ENCODE data around the gene TTLL9.
A peak's percentile ranks its signal among the peaks of the same experiment; 100 is the strongest.

The TTLL9 gene

GRCh38 chr20:31860390-31861134 lies 9.9 kb upstream of the TTLL9 start:
- Mint-ChIP-seq H3K27me3 (ENCODE audit: low read depth) (peaks cover 51% of the 10 kb centered on the region), H3K27ac (no peak overlapping the region), H3K36me3 (ENCODE audit: low read depth) (no peaks in the 10 kb centered on the region), H3K4me1 (ENCODE audit: low read depth) (peaks cover 7% of the 10 kb centered on the region), H3K4me3 (no peak overlapping the region), H3K9me3 (no peaks in the 10 kb centered on the region)

DNA sequence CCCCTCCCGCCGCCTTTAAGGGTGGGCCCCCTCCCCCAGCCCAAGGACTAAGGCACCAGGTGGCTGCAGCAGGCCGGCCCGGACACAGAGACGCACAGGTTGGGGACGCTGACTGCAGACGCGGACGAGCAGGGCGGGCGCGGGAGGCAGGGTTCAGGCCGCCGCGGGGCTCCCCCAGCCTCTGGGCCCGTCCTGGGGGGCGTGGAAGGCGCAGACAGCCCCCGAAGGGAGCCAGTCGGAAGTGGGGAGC lies 9.4 kb upstream of the TTLL9 start:
- H3K27ac Mint-ChIP-seq: no peak overlapping the region
- H3K4me1 Mint-ChIP-seq (ENCODE audit: low read depth): peaks cover 7% of the 10 kb centered on the region
- no peaks in the 10 kb centered on the region for H3K36me3 Mint-ChIP-seq (ENCODE audit: low read depth)
- peaks cover 51% of the 10 kb centered on the region for H3K27me3 Mint-ChIP-seq (ENCODE audit: low read depth)
- no peak overlapping the region for H3K4me3 Mint-ChIP-seq
- H3K9me3 Mint-ChIP-seq: no peaks in the 10 kb centered on the region

GRCh38 chr20:31861385-31862156 lies 8.9 kb upstream of the TTLL9 start:
- no peaks in the 10 kb centered on the region for H3K36me3 Mint-ChIP-seq (ENCODE audit: low read depth)
- H3K4me3 Mint-ChIP-seq: peak overlapping the region; percentile 49
- peaks cover 7% of the 10 kb centered on the region for H3K4me1 Mint-ChIP-seq (ENCODE audit: low read depth)
- H3K27me3 Mint-ChIP-seq (ENCODE audit: low read depth): peaks cover 51% of the 10 kb centered on the region
- no peaks in the 10 kb centered on the region for H3K9me3 Mint-ChIP-seq
- no peak overlapping the region for H3K27ac Mint-ChIP-seq

DNA sequence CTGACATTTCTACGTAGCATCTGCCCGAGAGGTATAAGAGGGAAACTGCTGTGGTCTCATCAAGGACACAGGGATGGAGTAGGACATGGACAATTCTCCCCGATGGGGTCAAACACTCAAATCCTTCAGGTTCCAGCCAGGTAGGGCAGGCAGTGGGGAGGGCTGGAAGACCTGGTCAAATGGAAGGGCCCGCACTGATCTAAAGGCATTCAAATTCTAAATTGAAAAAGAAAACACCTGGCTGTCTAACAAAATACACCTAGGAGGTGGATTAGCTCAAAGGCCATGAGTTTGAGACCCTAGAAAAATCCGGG lies 8.3 kb upstream of the TTLL9 start:
- H3K4me1 Mint-ChIP-seq (ENCODE audit: low read depth): peaks cover 7% of the 10 kb centered on the region
- peaks cover 51% of the 10 kb centered on the region for H3K27me3 Mint-ChIP-seq (ENCODE audit: low read depth)
- no peak overlapping the region for H3K27ac Mint-ChIP-seq
- H3K9me3 Mint-ChIP-seq: no peaks in the 10 kb centered on the region
- H3K4me3 Mint-ChIP-seq: peak overlapping the region; percentile 49
- H3K36me3 Mint-ChIP-seq (ENCODE audit: low read depth): no peaks in the 10 kb centered on the region

GRCh38 chr20:31862506-31862905 lies 7.9 kb upstream of the TTLL9 start:
- Mint-ChIP-seq H3K4me3 (no peak overlapping the region), H3K36me3 (ENCODE audit: low read depth) (no peaks in the 10 kb centered on the region), H3K27me3 (ENCODE audit: low read depth) (peaks cover 49% of the 10 kb centered on the region), H3K27ac (no peak overlapping the region), H3K4me1 (ENCODE audit: low read depth) (peaks cover 7% of the 10 kb centered on the region), H3K9me3 (no peaks in the 10 kb centered on the region)

GRCh38 chr20:31863296-31864085 lies 6.9 kb upstream of the TTLL9 start:
- Mint-ChIP-seq H3K4me3 (no peak overlapping the region), H3K27ac (no peak overlapping the region), H3K36me3 (ENCODE audit: low read depth) (no peaks in the 10 kb centered on the region), H3K9me3 (no peaks in the 10 kb centered on the region), H3K27me3 (ENCODE audit: low read depth) (peaks cover 53% of the 10 kb centered on the region), H3K4me1 (ENCODE audit: low read depth) (peaks cover 6% of the 10 kb centered on the region)

GRCh38 chr20:31864521-31865400 lies 5.7 kb upstream of the TTLL9 start:
- H3K27ac Mint-ChIP-seq: no peak overlapping the region
- H3K9me3 Mint-ChIP-seq: no peaks in the 10 kb centered on the region
- H3K4me3 Mint-ChIP-seq: no peak overlapping the region

GRCh38 chr20:31866221-31866620 lies 4.2 kb upstream of the TTLL9 start:
- H3K27me3 Mint-ChIP-seq (ENCODE audit: low read depth): peaks cover 52% of the 10 kb centered on the region
- no peak overlapping the region for H3K4me3 Mint-ChIP-seq
- peaks cover 11% of the 10 kb centered on the region for H3K4me1 Mint-ChIP-seq (ENCODE audit: low read depth)
- H3K27ac Mint-ChIP-seq: no peak overlapping the region
- no peaks in the 10 kb centered on the region for H3K9me3 Mint-ChIP-seq
- H3K36me3 Mint-ChIP-seq (ENCODE audit: low read depth): no peaks in the 10 kb centered on the region

More at GRCh38 chr20:31864521-31865400, 5.7 kb upstream of the TTLL9 start:
- peaks cover 55% of the 10 kb centered on the region for H3K27me3 Mint-ChIP-seq (ENCODE audit: low read depth)
- peaks cover 7% of the 10 kb centered on the region for H3K4me1 Mint-ChIP-seq (ENCODE audit: low read depth)
- no peaks in the 10 kb centered on the region for H3K36me3 Mint-ChIP-seq (ENCODE audit: low read depth)

- Mint-ChIP-seq H3K27me3 (ENCODE audit: low read depth) (peaks cover 59% of the 10 kb centered on the region), H3K4me3 (no peak overlapping the region), H3K4me1 (ENCODE audit: low read depth) (peaks cover 8% of the 10 kb centered on the region), H3K36me3 (ENCODE audit: low read depth) (no peaks in the 10 kb centered on the region), H3K9me3 (no peaks in the 10 kb centered on the region), H3K27ac (no peak overlapping the region)
Observed at GRCh38 chr20:31868853-31869672, 1.4 kb upstream of the TTLL9 start.

GRCh38 chr20:31869673-31869941 lies 827 bp upstream of the TTLL9 start:
- no peak overlapping the region for H3K27ac Mint-ChIP-seq
- H3K4me1 Mint-ChIP-seq (ENCODE audit: low read depth): peaks cover 8% of the 10 kb centered on the region
- no peaks in the 10 kb centered on the region for H3K9me3 Mint-ChIP-seq
- no peaks in the 10 kb centered on the region for H3K36me3 Mint-ChIP-seq (ENCODE audit: low read depth)
- peaks cover 64% of the 10 kb centered on the region for H3K27me3 Mint-ChIP-seq (ENCODE audit: low read depth)
- H3K4me3 Mint-ChIP-seq: peak overlapping the region; percentile 85

GRCh38 chr20:31870726-31871617 lies 538 bp downstream of the TTLL9 start:
- Mint-ChIP-seq H3K36me3 (ENCODE audit: low read depth) (no peaks in the 10 kb centered on the region), H3K4me3 (peak overlapping the region; percentile 66), H3K9me3 (no peaks in the 10 kb centered on the region), H3K27me3 (ENCODE audit: low read depth) (peaks cover 74% of the 10 kb centered on the region), H3K27ac (no peak overlapping the region), H3K4me1 (ENCODE audit: low read depth) (peaks cover 8% of the 10 kb centered on the region)

GRCh38 chr20:31871618-31871954 lies 1.2 kb downstream of the TTLL9 start:
- Mint-ChIP-seq H3K4me3 (no peak overlapping the region), H3K9me3 (no peaks in the 10 kb centered on the region), H3K4me1 (ENCODE audit: low read depth) (peaks cover 8% of the 10 kb centered on the region), H3K27ac (no peak overlapping the region), H3K27me3 (ENCODE audit: low read depth) (peaks cover 74% of the 10 kb centered on the region), H3K36me3 (ENCODE audit: low read depth) (no peaks in the 10 kb centered on the region)

- peaks cover 8% of the 10 kb centered on the region for H3K4me1 Mint-ChIP-seq (ENCODE audit: low read depth)
- no peak overlapping the region for H3K27ac Mint-ChIP-seq
- H3K36me3 Mint-ChIP-seq (ENCODE audit: low read depth): no peaks in the 10 kb centered on the region
- H3K9me3 Mint-ChIP-seq: no peaks in the 10 kb centered on the region
- peaks cover 79% of the 10 kb centered on the region for H3K27me3 Mint-ChIP-seq (ENCODE audit: low read depth)
- H3K4me3 Mint-ChIP-seq: no peak overlapping the region
Observed at GRCh38 chr20:31872406-31872805, 2.0 kb downstream of the TTLL9 start.
